Stimulated activated naive CD8-positive, alpha-beta T cell treated with anti-CD3 and anti-CD28 coated beads, Interleukin-15, amount 100 ng/mL, for 72 hours (primary cell): ENCODE data around the gene OR10S1.
A peak's percentile ranks its signal among the peaks of the same experiment; 100 is the strongest.
"Not testable (repeated sequence)": the region's sequence is repeated elsewhere in the genome, so short reads cannot be mapped to it uniquely, and the experiment has no call there.

ENCODE experiments used
- ATAC-seq: fragments of 150-1000 bp; cut with Tn5 transposase; 2 replicates; pipeline ENCODE4 v1.10.0; 2021; ENCODE audit warnings: mild to moderate bottlenecking, moderate library complexity
- DNase-seq, 2 donors: peaks; one replicate each; pipeline ENCODE4 v3.0.0; 2021 to 2022
- H3K27ac Mint-ChIP-seq, 2 donors: one replicate each; pipeline ENCODE4 v1.8.0; 2022; ENCODE audit warnings: mild to moderate bottlenecking in 2 of 2, mixed read lengths in 2 of 2, moderate library complexity in 2 of 2
- H3K27me3 Mint-ChIP-seq: one replicate; pipeline ENCODE4 v1.8.0; 2022; ENCODE audit warnings: mixed read lengths
- H3K4me1 Mint-ChIP-seq: one replicate; pipeline ENCODE4 v1.8.0; 2022; ENCODE audit warnings: mild to moderate bottlenecking, mixed read lengths
- H3K4me3 Mint-ChIP-seq, 2 donors: one replicate each; pipeline ENCODE4 v1.8.0; 2022; ENCODE audit warnings: mild to moderate bottlenecking in 2 of 2, mixed read lengths in 2 of 2, moderate library complexity in 1 of 2
- H3K9me3 Mint-ChIP-seq, 2 donors: one replicate each; pipeline ENCODE4 v1.8.0; 2022; ENCODE audit warnings: mixed read lengths in 2 of 2

The OR10S1 gene, protein sequence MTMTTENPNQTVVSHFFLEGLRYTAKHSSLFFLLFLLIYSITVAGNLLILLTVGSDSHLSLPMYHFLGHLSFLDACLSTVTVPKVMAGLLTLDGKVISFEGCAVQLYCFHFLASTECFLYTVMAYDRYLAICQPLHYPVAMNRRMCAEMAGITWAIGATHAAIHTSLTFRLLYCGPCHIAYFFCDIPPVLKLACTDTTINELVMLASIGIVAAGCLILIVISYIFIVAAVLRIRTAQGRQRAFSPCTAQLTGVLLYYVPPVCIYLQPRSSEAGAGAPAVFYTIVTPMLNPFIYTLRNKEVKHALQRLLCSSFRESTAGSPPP

GRCh38 chr11:123977731-123978347, at the start of gene OR10S1:
OR10S1 (minus strand) TSS chr11:123977781; CDS start chr11:123977664, 117 bp downstream.
- H3K27ac Mint-ChIP-seq, result peak within 1 kb of the TSS in 1 of 2 donors; percentile 75
- DNase-seq (no peak), ATAC-seq (peak; percentile 23)
- H3K27me3 Mint-ChIP-seq, result no peaks in the 10 kb centered on the region
- H3K4me1 Mint-ChIP-seq, result no peaks in the 10 kb centered on the region
- H3K9me3 Mint-ChIP-seq, result peaks cover 6 to 9% of the 10 kb centered on the region in 2 donors
- H3K4me3 Mint-ChIP-seq, result no peak within 1 kb of the TSS

DNA sequence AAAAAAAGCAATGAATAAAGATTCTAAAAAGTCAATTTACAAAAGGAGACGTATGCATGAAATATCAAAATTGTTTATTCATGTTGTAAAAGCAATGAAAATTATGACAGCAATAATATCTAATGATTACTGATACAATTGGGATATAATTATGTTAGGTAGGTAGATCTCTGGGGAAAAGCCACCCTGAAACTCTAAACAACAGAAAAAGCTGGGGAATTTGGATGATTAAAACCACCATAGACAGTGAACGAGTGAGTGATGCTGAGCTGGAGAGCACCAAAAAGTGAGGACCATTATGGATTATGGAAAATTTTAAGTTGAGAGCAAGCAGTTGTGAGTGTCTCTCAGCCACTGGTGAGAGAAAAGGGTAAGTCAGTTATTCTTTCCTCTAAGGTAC, 48.9 kb upstream of the OR10S1 start, which contains the start of gene OR10G8:
TSS of gene OR10G8 (plus strand) at position 301 of the 400 bp plus-strand sequence. CDS start 2,825 bp downstream, outside the sequence.
- Mint-ChIP-seq H3K9me3 (no peaks in the 10 kb centered on the region), H3K27ac (no peak within 1 kb of the TSS), H3K4me3 (no peak within 1 kb of the TSS), H3K4me1 (no peaks in the 10 kb centered on the region), H3K27me3 (peaks cover 7% of the 10 kb centered on the region)
- ATAC-seq (no peak), DNase-seq (no peak)

GRCh38 chr11:124015837-124016236, 38.3 kb upstream of the OR10S1 start:
- not testable (repeated sequence) for H3K4me1 Mint-ChIP-seq, H3K9me3 Mint-ChIP-seq, H3K27me3 Mint-ChIP-seq, H3K4me3 Mint-ChIP-seq, H3K27ac Mint-ChIP-seq, DNase-seq
- peak; percentile 45 for ATAC-seq

DNA sequence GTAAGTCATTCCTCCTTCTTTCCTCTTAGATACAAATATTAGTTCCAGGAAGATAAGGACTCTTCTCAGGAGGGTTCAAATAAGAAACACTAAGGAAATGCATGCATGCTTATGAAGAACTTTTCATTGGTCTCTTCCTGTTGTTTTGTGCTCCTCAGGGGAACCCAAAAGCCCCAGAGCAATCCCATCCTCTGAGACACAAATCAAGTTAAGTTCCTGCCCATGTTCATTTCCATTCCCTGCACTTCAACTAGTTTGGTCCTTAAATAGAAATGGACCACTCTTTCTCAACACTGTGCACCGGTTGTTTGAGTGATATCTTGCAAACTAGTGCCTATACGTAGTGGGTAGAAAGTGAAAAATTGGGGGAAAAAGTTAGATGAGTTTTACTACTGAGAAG, 35.1 kb upstream of the OR10S1 start, which contains the start of gene OR10G4:
TSS of gene OR10G4 (plus strand) at position 301 of the 400 bp plus-strand sequence. CDS start 2,578 bp downstream, outside the sequence.
- Mint-ChIP-seq H3K27ac (no peak within 1 kb of the TSS), H3K4me3 (no peak within 1 kb of the TSS), H3K9me3 (no peaks in the 10 kb centered on the region), H3K4me1 (no peaks in the 10 kb centered on the region), H3K27me3 (no peaks in the 10 kb centered on the region)
- no peak for DNase-seq
- ATAC-seq, result no peak

DNA sequence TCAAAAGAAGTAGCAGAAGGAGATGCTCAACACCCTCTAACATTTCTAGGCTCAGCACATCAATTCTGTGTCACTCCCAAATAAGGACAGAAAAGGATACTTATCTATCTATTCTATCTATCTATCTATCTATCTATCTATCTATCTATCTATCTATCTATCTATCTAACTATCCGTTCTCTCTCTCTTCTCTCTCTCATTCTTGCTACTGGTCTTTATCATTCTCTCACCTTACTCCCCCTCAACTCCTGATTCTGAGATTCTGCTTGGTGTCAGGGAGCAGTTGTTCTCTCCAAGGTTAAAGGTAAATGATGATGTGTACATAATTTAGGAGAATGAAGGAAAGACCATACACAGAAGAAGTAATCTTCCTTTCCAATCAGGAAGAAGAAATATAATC, 17.5 kb upstream of the OR10S1 start, which contains the start of gene OR10G6:
TSS of gene OR10G6 (minus strand) at position 43 of the 400 bp plus-strand sequence. CDS start at position 43, 0 bp downstream.
- Mint-ChIP-seq H3K9me3 (no peaks in the 10 kb centered on the region), H3K27ac (no peak within 1 kb of the TSS), H3K27me3 (peaks cover 7% of the 10 kb centered on the region), H3K4me1 (no peaks in the 10 kb centered on the region), H3K4me3 (no peak within 1 kb of the TSS)
- DNase-seq, result no peak
- ATAC-seq, result no peak

DNA sequence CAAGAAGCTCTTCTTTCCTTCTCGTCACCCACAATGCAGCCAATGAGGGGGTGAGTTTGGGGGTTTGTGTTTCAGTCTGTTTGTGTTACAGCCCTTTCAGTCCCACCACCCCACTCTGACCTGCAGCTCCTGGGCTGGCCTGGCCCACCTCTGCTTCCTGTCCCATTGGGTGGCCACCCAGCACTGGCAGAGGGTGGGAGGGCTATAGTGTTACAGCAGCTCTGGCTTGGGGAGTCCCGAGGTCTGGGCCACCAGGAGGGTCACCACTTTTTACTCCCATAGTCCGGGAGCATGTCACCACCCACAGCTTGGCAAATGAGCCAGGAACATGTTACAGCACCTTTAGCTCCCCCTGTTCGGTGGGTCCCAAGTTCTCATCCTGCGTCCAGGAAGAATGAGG, 1.7 kb upstream of the OR10S1 start:
- Mint-ChIP-seq H3K27ac (no peak overlapping the region), H3K9me3 (peaks cover 12 to 22% of the 10 kb centered on the region in 2 donors), H3K4me3 (no peak overlapping the region), H3K27me3 (no peaks in the 10 kb centered on the region), H3K4me1 (no peaks in the 10 kb centered on the region)
- ATAC-seq (peak; percentile 23), DNase-seq (no peak)

DNA sequence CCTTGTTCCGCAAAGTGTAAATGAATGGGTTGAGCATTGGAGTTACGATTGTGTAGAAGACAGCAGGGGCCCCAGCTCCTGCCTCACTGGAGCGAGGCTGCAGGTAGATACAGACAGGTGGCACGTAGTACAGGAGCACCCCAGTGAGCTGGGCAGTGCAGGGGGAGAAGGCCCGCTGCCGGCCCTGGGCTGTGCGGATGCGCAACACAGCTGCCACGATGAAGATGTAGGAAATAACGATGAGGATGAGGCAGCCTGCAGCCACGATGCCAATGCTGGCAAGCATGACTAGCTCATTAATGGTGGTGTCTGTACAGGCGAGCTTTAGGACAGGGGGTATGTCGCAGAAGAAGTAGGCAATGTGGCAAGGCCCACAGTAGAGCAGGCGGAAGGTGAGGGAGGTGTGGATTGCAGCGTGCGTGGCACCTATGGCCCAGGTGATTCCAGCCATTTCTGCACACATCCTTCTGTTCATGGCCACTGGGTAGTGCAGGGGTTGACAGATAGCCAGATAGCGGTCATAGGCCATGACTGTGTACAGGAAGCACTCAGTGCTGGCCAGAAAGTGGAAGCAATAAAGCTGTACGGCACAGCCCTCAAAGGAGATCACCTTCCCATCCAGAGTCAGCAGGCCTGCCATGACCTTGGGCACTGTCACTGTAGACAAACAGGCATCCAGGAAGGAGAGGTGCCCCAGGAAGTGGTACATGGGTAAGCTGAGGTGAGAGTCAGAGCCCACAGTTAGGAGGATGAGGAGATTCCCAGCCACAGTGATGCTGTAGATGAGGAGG, 616 bp downstream of the OR10S1 start:
- peak; percentile 53 for ATAC-seq
- Mint-ChIP-seq H3K4me3 (no peak overlapping the region), H3K4me1 (no peaks in the 10 kb centered on the region)

GRCh38 chr11:123973816-123974215, 3.8 kb downstream of the OR10S1 start:
- ATAC-seq, result no peak
- H3K27ac Mint-ChIP-seq, result no peak overlapping the region
- DNase-seq, result no peak
- H3K27me3 Mint-ChIP-seq, result peaks cover 10% of the 10 kb centered on the region
- H3K9me3 Mint-ChIP-seq, result peaks cover 0 to 6% of the 10 kb centered on the region in 2 donors
- no peaks in the 10 kb centered on the region for H3K4me1 Mint-ChIP-seq
- no peak overlapping the region for H3K4me3 Mint-ChIP-seq

More for the DNA sequence above, 616 bp downstream of the OR10S1 start:
- Mint-ChIP-seq H3K9me3 (peaks cover under 1 to 4% of the 10 kb centered on the region in 2 donors), H3K27ac (peak overlapping the region in 1 of 2 donors; percentile 75), H3K27me3 (no peaks in the 10 kb centered on the region)
- DNase-seq, result no peak

GRCh38 chr11:123956752-123957151, 20.8 kb downstream of the OR10S1 start:
- H3K4me3 Mint-ChIP-seq, result no peak overlapping the region
- ATAC-seq, result no peak
- no peak overlapping the region for H3K27ac Mint-ChIP-seq
- no peaks in the 10 kb centered on the region for H3K4me1 Mint-ChIP-seq
- peaks cover 6 to 10% of the 10 kb centered on the region in 2 donors for H3K9me3 Mint-ChIP-seq
- no peak for DNase-seq
- no peaks in the 10 kb centered on the region for H3K27me3 Mint-ChIP-seq

DNA sequence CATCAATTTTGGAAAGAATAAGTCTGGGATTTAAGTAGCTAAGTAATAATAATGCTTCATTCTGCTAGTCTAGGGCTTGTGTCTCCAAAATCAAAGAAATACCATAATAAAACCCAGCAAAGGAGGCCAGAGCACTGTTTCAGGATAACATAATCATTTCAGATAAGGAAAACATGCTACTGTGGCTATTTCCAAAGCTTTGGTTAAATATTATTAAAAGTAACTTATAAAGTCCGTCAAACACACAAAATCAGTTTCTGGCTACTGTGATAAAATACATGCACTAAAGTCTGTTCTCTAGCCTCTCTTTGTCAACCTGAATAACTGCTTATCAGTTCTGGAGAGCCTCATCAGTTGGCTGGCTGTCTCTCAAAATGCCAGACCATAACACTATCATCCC, 32.4 kb downstream of the OR10S1 start:
- no peaks in the 10 kb centered on the region for H3K4me1 Mint-ChIP-seq
- no peak overlapping the region for H3K4me3 Mint-ChIP-seq
- no peak overlapping the region for H3K27ac Mint-ChIP-seq
- no peaks in the 10 kb centered on the region for H3K9me3 Mint-ChIP-seq
- H3K27me3 Mint-ChIP-seq, result no peaks in the 10 kb centered on the region
- ATAC-seq (no peak), DNase-seq (no peak)

- Mint-ChIP-seq H3K9me3 (peaks cover 5 to 6% of the 10 kb centered on the region in 2 donors), H3K4me3 (no peak within 1 kb of the TSS), H3K4me1 (no peaks in the 10 kb centered on the region), H3K27me3 (no peaks in the 10 kb centered on the region), H3K27ac (no peak within 1 kb of the TSS)
- DNase-seq (no peak), ATAC-seq (no peak)
These were observed 33.8 kb downstream of the OR10S1 start, which contains the start of gene OR6T1 for GRCh38 chr11:123943738-123944137. OR6T1 (minus strand) TSS chr11:123943838; CDS start chr11:123943838, 0 bp downstream.

DNA sequence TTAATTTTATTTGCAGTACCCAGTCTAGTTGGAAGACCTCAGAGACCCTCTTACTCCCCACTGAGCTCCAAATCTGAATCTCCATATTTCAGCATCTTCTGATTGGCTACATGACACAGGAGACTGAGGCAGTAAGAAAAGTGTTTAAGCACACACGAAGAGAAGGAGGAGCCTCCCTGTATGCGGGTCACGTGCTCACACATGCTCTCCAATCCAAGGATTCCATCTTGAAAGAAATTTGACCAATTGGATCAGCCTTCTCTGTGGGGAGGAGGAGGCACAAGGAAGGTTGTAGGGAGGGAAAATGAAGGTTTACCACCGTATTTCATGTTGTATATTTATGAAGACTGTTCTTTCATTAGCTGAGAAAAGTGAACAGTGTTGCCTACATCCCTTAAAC, 35.2 kb downstream of the OR10S1 start:
- Mint-ChIP-seq H3K27ac (no peak overlapping the region), H3K9me3 (peaks cover 5 to 6% of the 10 kb centered on the region in 2 donors), H3K4me3 (no peak overlapping the region), H3K4me1 (no peaks in the 10 kb centered on the region), H3K27me3 (no peaks in the 10 kb centered on the region)
- no peak for DNase-seq
- no peak for ATAC-seq

GRCh38 chr11:123939317-123939716, 38.3 kb downstream of the OR10S1 start, which contains the start of gene OR4D5:
OR4D5 (plus strand) TSS chr11:123939617; CDS start chr11:123939617, 0 bp downstream.
- Mint-ChIP-seq H3K4me1 (no peaks in the 10 kb centered on the region), H3K27me3 (peaks cover under 1% of the 10 kb centered on the region), H3K4me3 (no peak within 1 kb of the TSS), H3K9me3 (peaks cover 5 to 6% of the 10 kb centered on the region in 2 donors), H3K27ac (no peak within 1 kb of the TSS)
- ATAC-seq, result no peak
- no peak for DNase-seq
